Measurements from ENCODE around the gene SORCS2.

The SORCS2 gene

DNA sequence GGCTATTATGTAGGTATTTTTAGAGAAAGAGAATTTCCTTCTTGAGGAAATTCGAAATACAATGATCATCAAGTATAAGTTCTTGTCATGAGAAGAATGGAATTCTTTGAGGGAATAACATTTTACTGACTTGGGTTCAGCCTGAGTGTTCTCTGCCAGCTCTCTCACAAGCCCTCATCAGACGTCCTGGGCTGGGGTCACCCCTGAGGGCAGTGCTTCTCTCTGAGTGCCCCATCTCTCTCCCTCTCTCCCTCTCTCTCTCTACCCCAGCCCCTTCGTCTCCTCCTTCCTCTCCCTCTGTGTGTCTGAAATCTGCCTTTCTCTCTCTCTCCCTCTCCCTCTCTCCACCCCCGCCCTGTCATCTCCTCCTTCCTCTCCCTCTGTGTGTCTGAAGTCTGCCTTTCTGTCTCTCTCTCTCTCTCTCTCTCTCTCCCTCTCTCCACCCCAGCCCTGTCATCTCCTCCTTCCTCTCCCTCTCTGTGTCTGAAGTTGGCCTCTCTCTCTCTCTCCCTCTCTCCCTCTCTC is 484.1 kb downstream of the SORCS2 start:
- TF ChIP-seq, protein P1, sequence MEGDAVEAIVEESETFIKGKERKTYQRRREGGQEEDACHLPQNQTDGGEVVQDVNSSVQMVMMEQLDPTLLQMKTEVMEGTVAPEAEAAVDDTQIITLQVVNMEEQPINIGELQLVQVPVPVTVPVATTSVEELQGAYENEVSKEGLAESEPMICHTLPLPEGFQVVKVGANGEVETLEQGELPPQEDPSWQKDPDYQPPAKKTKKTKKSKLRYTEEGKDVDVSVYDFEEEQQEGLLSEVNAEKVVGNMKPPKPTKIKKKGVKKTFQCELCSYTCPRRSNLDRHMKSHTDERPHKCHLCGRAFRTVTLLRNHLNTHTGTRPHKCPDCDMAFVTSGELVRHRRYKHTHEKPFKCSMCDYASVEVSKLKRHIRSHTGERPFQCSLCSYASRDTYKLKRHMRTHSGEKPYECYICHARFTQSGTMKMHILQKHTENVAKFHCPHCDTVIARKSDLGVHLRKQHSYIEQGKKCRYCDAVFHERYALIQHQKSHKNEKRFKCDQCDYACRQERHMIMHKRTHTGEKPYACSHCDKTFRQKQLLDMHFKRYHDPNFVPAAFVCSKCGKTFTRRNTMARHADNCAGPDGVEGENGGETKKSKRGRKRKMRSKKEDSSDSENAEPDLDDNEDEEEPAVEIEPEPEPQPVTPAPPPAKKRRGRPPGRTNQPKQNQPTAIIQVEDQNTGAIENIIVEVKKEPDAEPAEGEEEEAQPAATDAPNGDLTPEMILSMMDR (IDR thresholded peaks at IDR 0.05; ENCODE audit: low read depth, low read length, missing control alignments) = no peak
- no peak for DNase-seq
- Histone ChIP-seq H3K27ac (no peak overlapping the region), H3K36me3 (replicated peaks) (no peaks in the 10 kb centered on the region), H3K27me3 (replicated peaks) (peaks cover 6% of the 10 kb centered on the region), H3K4me3 (ENCODE audit: low read depth, low read length) (no peak overlapping the region)
- in situ Hi-C loops (cut with HindIII; ENCODE audit: low pct_ligation_motif_present, low sequenced_read_pairs) = no loop called here

DNA sequence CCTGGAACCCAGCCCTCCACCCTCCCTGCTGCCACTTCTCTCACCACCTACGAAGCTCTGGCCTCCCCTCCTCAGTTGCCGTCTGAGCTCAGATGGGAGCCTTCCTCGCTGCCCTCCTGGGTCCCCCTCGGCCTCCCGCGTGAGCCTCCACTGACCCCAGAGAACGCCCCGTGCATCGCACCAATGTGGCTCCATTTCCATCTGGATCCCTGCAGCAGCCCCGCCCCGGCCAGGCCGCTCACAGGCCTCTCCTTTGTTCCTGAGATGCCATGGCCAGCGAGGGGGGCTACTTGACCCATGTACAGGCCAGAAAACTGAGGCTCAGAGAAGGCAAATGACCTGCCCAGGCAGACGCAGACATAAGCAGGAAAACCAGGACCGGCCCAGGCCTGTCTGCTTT is 484.7 kb downstream of the SORCS2 start:
- Histone ChIP-seq H3K4me3 (ENCODE audit: low read depth, low read length) (no peak overlapping the region), H3K27me3 (replicated peaks) (peaks cover 6% of the 10 kb centered on the region), H3K27ac (no peak overlapping the region), H3K36me3 (replicated peaks) (no peaks in the 10 kb centered on the region)
- TF ChIP-seq, protein P1 (IDR thresholded peaks at IDR 0.05; ENCODE audit: low read depth, low read length, missing control alignments) = no peak
- DNase-seq = no peak
- in situ Hi-C loops (cut with HindIII; ENCODE audit: low pct_ligation_motif_present, low sequenced_read_pairs) = no loop called here

DNA sequence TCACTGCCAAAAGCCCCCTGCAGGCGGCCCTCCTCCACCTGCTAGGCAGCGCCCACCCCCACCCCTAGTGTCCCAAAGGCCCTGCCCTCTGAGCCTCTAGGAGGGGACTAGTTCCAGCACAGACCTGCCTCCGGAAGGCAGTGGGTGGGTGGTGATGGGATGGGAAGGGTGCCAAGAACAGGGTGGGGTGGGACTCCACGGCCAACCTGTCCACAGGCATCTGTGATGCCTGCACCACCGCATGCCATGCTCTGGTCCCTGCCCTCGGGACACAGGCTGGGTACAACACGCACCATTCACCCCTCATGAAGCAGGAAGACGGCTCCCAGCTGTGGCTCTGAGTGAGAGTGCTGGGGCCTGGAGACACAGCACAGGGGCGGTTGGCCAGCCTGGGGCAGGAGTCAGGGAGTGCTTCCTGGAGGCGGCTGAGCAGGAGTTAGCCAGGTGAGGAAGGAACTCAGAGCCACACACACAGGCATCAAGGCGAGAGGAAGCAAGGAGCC is 485.5 kb downstream of the SORCS2 start:
- Histone ChIP-seq H3K36me3 (replicated peaks) (no peaks in the 10 kb centered on the region), H3K27me3 (replicated peaks) (peaks cover 3% of the 10 kb centered on the region), H3K4me3 (ENCODE audit: low read depth, low read length) (no peak overlapping the region), H3K27ac (no peak overlapping the region)
- TF ChIP-seq, protein P1 (IDR thresholded peaks at IDR 0.05; ENCODE audit: low read depth, low read length, missing control alignments) = no peak
- DNase-seq = no peak
- in situ Hi-C loops (cut with HindIII; ENCODE audit: low pct_ligation_motif_present, low sequenced_read_pairs) = no loop called here

GRCh38 chr4:7678318-7678852 is 486.0 kb downstream of the SORCS2 start:
- Histone ChIP-seq H3K27me3 (replicated peaks) (peaks cover 3% of the 10 kb centered on the region), H3K36me3 (replicated peaks) (no peaks in the 10 kb centered on the region), H3K4me3 (ENCODE audit: low read depth, low read length) (no peak overlapping the region), H3K27ac (no peak overlapping the region)
- in situ Hi-C loops (cut with HindIII; ENCODE audit: low pct_ligation_motif_present, low sequenced_read_pairs) = no loop called here
- TF ChIP-seq, protein P1 (IDR thresholded peaks at IDR 0.05; ENCODE audit: low read depth, low read length, missing control alignments) = no peak
- no peak for DNase-seq

GRCh38 chr4:7679406-7680040 is 487.2 kb downstream of the SORCS2 start:
- in situ Hi-C loops (cut with HindIII; ENCODE audit: low pct_ligation_motif_present, low sequenced_read_pairs) = no loop called here
- Histone ChIP-seq H3K4me3 (ENCODE audit: low read depth, low read length) (no peak overlapping the region), H3K36me3 (replicated peaks) (no peaks in the 10 kb centered on the region), H3K27ac (no peak overlapping the region), H3K27me3 (replicated peaks) (peaks cover 3% of the 10 kb centered on the region)
- TF ChIP-seq, protein P1 (IDR thresholded peaks at IDR 0.05; ENCODE audit: low read depth, low read length, missing control alignments) = no peak
- no peak for DNase-seq

All from brain microvascular endothelial cell (primary cell).